ENCODE results near the gene NME1. TPM values are rescaled to one million over a fixed set of nuclear protein-coding genes. Genes with fewer than 3 reads are reported as not detected.
"Not testable (repeated sequence)": the region's sequence is repeated elsewhere in the genome, so short reads cannot be mapped to it uniquely, and the experiment has no call there.

The NME1 gene
- total RNA-seq, 1 experiment from 2014 or later = 345 TPM

DNA sequence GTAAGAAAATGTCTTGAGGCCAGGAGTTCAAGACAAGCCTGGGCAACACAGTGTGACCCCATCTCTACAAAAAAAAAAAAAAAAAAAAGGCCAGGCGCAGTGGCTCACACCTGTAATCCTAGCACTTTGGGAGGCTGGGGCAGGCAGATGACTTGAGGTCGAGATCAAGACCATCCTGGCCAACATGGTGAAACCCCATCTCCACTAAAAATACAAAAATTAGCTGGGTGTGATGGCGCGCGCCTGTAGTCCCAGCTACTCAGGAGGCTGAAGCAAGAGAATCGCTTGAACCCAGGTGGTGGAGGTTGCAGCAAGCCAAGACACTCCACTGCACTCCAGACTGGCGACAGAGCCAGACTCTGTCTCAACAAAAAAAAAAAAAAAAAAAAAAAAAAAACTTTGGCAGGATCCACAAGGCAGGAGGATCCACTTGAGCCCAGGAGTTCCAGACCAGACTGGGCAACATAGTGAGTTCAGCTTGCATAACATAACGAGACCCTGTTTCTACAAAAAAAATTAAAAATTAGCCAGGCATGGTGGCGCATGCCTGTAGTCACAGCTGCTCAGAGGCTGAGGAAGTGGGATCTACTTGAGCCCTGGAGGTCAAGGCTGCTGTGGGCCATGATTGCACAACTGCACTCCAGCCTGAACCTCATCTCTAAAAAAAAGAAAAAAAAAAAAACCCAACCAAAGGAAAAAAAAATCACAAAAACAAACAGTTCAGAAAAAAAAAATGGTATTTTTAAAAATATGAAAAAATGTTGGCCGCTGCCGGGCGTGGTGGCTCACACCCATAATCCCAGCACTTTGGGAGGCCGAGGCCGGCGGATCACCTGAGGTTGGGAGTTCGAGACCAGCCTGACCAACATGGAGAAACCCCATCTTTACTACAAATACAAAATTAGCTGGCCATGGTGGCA is 40.8 kb upstream of the NME1 start:
- H3K27me3 ChIP-seq (ENCODE audit: control insufficient read depth, insufficient read depth, low read length); ATAC-seq; DNase-seq (ENCODE audit: low read depth, low spot score); BruUV-seq (replicated peaks); H3K9me3 ChIP-seq (ENCODE audit: control insufficient read depth, insufficient read depth, low read depth, low read length); in situ Hi-C loops (cut with HindIII; ENCODE audit: low pct_unique_long_range_greater_than_20kb, low sequenced_read_pairs); H3K36me3 ChIP-seq (ENCODE audit: control insufficient read depth, insufficient read depth, low read length); CTCF ChIA-PET; H3K27ac ChIP-seq (ENCODE audit: low read length); H3K4me1 ChIP-seq (ENCODE audit: control insufficient read depth, insufficient read depth, low read length); H3K4me3 ChIP-seq (ENCODE audit: low read depth in 2 of 2, low read length in 2 of 2); intact Hi-C loops (cut with micrococcal nuclease; ENCODE audit: unreplicated experiment): not testable (repeated sequence)
- POLR2A ChIA-PET = interaction anchor here (0.7 kb wide), 1 partner anchor 77 kb away, joined by 4 read pairs; no protein-coding TSS in a partner anchor

DNA sequence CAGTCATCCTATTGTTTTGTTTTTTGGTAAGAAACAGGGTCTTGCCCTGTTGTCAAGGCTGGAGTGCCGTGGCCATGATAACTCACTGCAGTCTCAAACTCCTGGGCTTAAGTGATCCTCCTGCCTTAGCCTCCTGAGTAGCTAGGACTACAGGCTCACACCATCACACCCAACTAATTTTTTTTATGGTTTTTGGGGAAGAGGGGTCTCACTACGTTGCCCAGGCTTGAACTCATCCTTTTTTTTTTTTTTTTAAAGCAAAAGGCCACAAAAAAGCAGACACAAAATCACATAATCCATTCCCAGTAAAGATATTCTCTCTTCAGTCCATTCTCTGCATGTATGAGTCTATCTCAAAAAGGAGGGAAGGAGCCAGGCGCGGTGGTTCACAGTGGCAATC is 38.2 kb upstream of the NME1 start:
- no peaks in the 10 kb centered on the region for H3K9me3 ChIP-seq (ENCODE audit: control insufficient read depth, insufficient read depth, low read depth, low read length)
- BruUV-seq (replicated peaks) = no TSS peak
- H3K4me3 ChIP-seq (ENCODE audit: low read depth in 2 of 2, low read length in 2 of 2) = no peak overlapping the region
- CTCF ChIA-PET = interaction anchor here (0.7 kb wide), 1 partner anchor 1095 kb away, joined by 4 read pairs; no protein-coding TSS in a partner anchor
- no peak for TF ChIP-seq SIN3A (IDR thresholded peaks at IDR 0.05; ENCODE audit: borderline replicate concordance, insufficient read depth, low read depth, low read length)
- no peak for TF ChIP-seq POLR2AphosphoS5 (IDR thresholded peaks at IDR 0.05; ENCODE audit: low read depth, low read length)
- TF ChIP-seq REST (IDR thresholded peaks at IDR 0.05; ENCODE audit: insufficient read depth in 1 of 2, low read depth in 2 of 2, low read length in 1 of 2) = no peak
- no peak for TF ChIP-seq TCF7L2 (IDR thresholded peaks at IDR 0.05; ENCODE audit: low read depth, low read length)
- no peak for TF ChIP-seq CTCF (IDR thresholded peaks at IDR 0.05)
- H3K36me3 ChIP-seq (ENCODE audit: control insufficient read depth, insufficient read depth, low read length) = peaks cover 3% of the 10 kb centered on the region; the same call in 1 of the 2 replicates
- in situ Hi-C loops (cut with HindIII; ENCODE audit: low pct_unique_long_range_greater_than_20kb, low sequenced_read_pairs) (no loop called here), intact Hi-C loops (cut with micrococcal nuclease; ENCODE audit: unreplicated experiment) (no loop called here)
- no peaks in the 10 kb centered on the region for H3K27me3 ChIP-seq (ENCODE audit: control insufficient read depth, insufficient read depth, low read length)
- no peak overlapping the region for H3K27ac ChIP-seq (ENCODE audit: low read length)
- ATAC-seq (no peak), DNase-seq (ENCODE audit: low read depth, low spot score) (no peak)
- peaks cover 17% of the 10 kb centered on the region for H3K4me1 ChIP-seq (ENCODE audit: control insufficient read depth, insufficient read depth, low read length)
- POLR2A ChIA-PET = interaction anchor here (0.6 to 0.7 kb wide), 3 partner anchors 90 to 1092 kb away, joined by 3 to 7 read pairs (median 3); partner anchors contain the start of gene TOB1

Measured in Panc1 (cell line).